Neural cell (in vitro differentiated cells): ENCODE measurements around the gene SLC10A1.

Source experiments
- CTCF ChIP-seq: fragments of 450-650 bp; IDR thresholded peaks from 2 replicates; pipeline ENCODE4 v1.5.1; 2014; ENCODE audit warnings: antibody characterized with exemption, mild to moderate bottlenecking, moderate library complexity; ENCODE audit not compliant: poor library complexity, severe bottlenecking
- EP300 ChIP-seq: fragments of 450-650 bp; conservative IDR thresholded peaks from 2 replicates; pipeline ENCODE4 v1.6.1; 2014; ENCODE audit warnings: antibody characterized with exemption, mild to moderate bottlenecking, moderate library complexity; ENCODE audit not compliant: poor library complexity, severe bottlenecking
- EZH2 ChIP-seq: fragments of 200-600, 300-800 bp; shearing (Covaris generic), sonication (generic); IDR thresholded peaks from 2 replicates; pipeline ENCODE4 v1.6.1; 2014; ENCODE audit warnings: antibody characterized with exemption, low read length, borderline replicate concordance, mild to moderate bottlenecking; ENCODE audit not compliant: insufficient read depth, poor library complexity, severe bottlenecking
- MXI1 ChIP-seq: fragments of 450-650 bp; conservative IDR thresholded peaks from 2 replicates; pipeline ENCODE4 v1.6.1; 2014; ENCODE audit warnings: antibody characterized with exemption, mild to moderate bottlenecking; ENCODE audit not compliant: poor library complexity, severe bottlenecking
- POLR2AphosphoS5 ChIP-seq: IDR thresholded peaks from 2 replicates; pipeline ENCODE4 v1.6.1; 2012
- RAD21 ChIP-seq: fragments of 450-650 bp; conservative IDR thresholded peaks from 2 replicates; pipeline ENCODE4 v1.6.1; 2014; ENCODE audit warnings: antibody characterized with exemption, mild to moderate bottlenecking, moderate library complexity
- REST ChIP-seq: IDR thresholded peaks from 2 replicates; pipeline ENCODE4 v1.6.1; 2012; ENCODE audit warnings: borderline replicate concordance
- SMC3 ChIP-seq: fragments of 450-650 bp; conservative IDR thresholded peaks from 2 replicates; pipeline ENCODE4 v1.6.1; 2014; ENCODE audit warnings: antibody characterized with exemption, mild to moderate bottlenecking, moderate library complexity; ENCODE audit not compliant: poor library complexity
- TAF1 ChIP-seq: IDR thresholded peaks from 2 replicates; pipeline ENCODE4 v1.6.1; 2012; ENCODE audit warnings: low read depth

- TF ChIP-seq SMC3 (no peak), CTCF (no peak), RAD21 (no peak), EP300 (no peak), MXI1 (no peak), POLR2AphosphoS5 (no peak), TAF1 (no peak), REST (no peak), EZH2 (no peak)
Measured at GRCh38 chr14:69804902-69805301, 7.9 kb upstream of the SLC10A1 start.
